MM.1S (cell line): ENCODE data around the gene ASGR1.

Experiments used
- DNase-seq: peaks from one replicate; pipeline ENCODE4 v3.0.0-alpha.2; 2015
- H2AFZ ChIP-seq: fragments of 300-600 bp; sonication (generic); 2 replicates; pipeline ENCODE4 v1.6.0; 2016; ENCODE audit warnings: antibody characterized with exemption, low read length
- H3F3A ChIP-seq: fragments of 300-600 bp; sonication (generic); 2 replicates; pipeline ENCODE4 v1.6.1; 2016; ENCODE audit warnings: mild to moderate bottlenecking, antibody characterized with exemption, low read length, moderate library complexity, mixed read lengths; ENCODE audit not compliant: insufficient read depth
- H3K27ac ChIP-seq: fragments of 300-600 bp; sonication (generic); 2 replicates; pipeline ENCODE4 v1.5.1; 2016; ENCODE audit warnings: mild to moderate bottlenecking, low read length
- H3K27me3 ChIP-seq: fragments of 300-600 bp; sonication (generic); replicated peaks from 2 replicates; pipeline ENCODE4 v1.6.0; 2016; ENCODE audit warnings: low read length; ENCODE audit not compliant: insufficient read depth
- H3K36me3 ChIP-seq: fragments of 300-600 bp; sonication (generic); replicated peaks from 2 replicates; pipeline ENCODE4 v1.6.1; 2016; ENCODE audit warnings: mild to moderate bottlenecking, low read length, mixed read lengths; ENCODE audit not compliant: insufficient read depth
- H3K4me1 ChIP-seq: fragments of 300-600 bp; sonication (generic); 2 replicates; pipeline ENCODE4 v1.6.1; 2016; ENCODE audit warnings: low read length, mixed read lengths
- H3K4me2 ChIP-seq: fragments of 300-600 bp; sonication (generic); 2 replicates; pipeline ENCODE4 v1.6.0; 2016; ENCODE audit warnings: low read depth, low read length
- H3K4me3 ChIP-seq: fragments of 300-600 bp; sonication (generic); 2 replicates; pipeline ENCODE4 v1.5.1; 2016; ENCODE audit warnings: low read length, mixed read lengths
- H3K79me2 ChIP-seq: fragments of 300-600 bp; sonication (generic); 2 replicates; pipeline ENCODE4 v1.6.1; 2016; ENCODE audit warnings: mixed run types, low read length, mixed read lengths
- H3K9ac ChIP-seq: fragments of 300-600 bp; sonication (generic); 2 replicates; pipeline ENCODE4 v1.6.1; 2016; ENCODE audit warnings: low read length, mixed read lengths
- H3K9me2 ChIP-seq: fragments of 300-600 bp; sonication (generic); replicated peaks from 2 replicates; pipeline ENCODE4 v1.6.1; 2016; ENCODE audit warnings: mild to moderate bottlenecking, low read length, mixed read lengths; ENCODE audit not compliant: insufficient read depth
- H3K9me3 ChIP-seq: fragments of 300-600 bp; sonication (generic); replicated peaks from 2 replicates; pipeline ENCODE4 v1.6.1; 2016; ENCODE audit warnings: mild to moderate bottlenecking, low read length, mixed read lengths; ENCODE audit not compliant: insufficient read depth
- H4K20me1 ChIP-seq: fragments of 300-600 bp; sonication (generic); 2 replicates; pipeline ENCODE4 v1.6.1; 2016; ENCODE audit warnings: mild to moderate bottlenecking, low read length, moderate library complexity, mixed read lengths; ENCODE audit not compliant: insufficient read depth
- EZH2 ChIP-seq: fragments of 300-600 bp; sonication (generic); optimal IDR thresholded peaks from 2 replicates; pipeline ENCODE3; 2017; ENCODE audit warnings: low read depth, mild to moderate bottlenecking, antibody characterized with exemption, low read length, mixed read lengths
- EZH2phosphoT487 ChIP-seq: fragments of 300-600 bp; sonication (generic); IDR thresholded peaks from 2 replicates; pipeline ENCODE4 v1.6.1; 2018; ENCODE audit warnings: antibody characterized with exemption, low read length
- TF ChIP-seq, protein P1 (sequence below): fragments of 300-600 bp; sonication (generic); IDR thresholded peaks from 2 replicates; pipeline ENCODE4 v1.5.1; 2016; ENCODE audit warnings: antibody characterized with exemption, low read length, mixed read lengths

The ASGR1 gene

DNA sequence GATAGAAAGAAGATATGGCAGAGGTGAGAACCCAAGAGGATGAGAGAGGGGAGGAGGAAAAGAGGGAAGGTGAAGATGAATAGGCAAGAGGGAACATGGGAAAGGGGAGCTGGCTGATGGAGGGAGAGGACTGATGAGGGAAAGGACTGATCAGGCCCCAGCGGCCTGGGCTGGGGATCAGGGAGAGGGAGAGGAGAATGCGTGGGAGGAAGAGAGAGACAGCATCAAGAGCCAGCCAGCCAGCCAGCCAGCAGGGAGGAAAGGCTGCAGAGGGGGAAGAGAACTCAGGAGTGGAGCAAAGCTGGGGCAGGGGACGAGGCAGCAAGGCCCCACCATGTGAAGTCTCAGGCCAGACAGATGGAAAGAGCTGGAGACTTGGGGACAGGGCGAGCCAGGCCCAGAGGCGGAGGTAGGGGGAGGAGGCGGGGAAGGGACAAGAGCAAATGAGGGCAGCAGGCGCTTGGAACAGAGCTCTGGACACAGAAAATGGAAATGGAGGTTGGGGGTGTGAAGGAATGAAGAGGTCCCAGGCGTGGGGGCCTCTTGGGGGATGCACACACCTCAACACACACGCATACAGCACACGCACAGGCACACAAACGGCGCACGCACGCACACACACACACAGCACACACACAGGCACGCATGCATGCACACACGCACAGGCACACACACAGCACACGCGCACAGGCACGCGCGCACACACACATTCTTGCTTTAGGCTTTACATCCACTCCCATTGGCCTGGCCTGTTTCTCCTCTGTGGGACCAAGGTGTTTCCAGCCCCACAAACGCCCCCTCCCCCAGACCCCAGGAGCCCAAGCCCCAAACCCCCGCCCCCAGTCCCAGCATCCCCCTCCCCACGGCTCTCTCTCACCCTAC lies 28.2 kb upstream of the ASGR1 start:
- Histone ChIP-seq H3K9ac (no peak overlapping the region), H3K27ac (no peak overlapping the region), H2AFZ (no peak overlapping the region), H4K20me1 (no peaks in the 10 kb centered on the region), H3K4me3 (no peak overlapping the region), H3K4me1 (no peaks in the 10 kb centered on the region; the same call in 1 of the 2 replicates), H3K27me3 (peaks cover 84% of the 10 kb centered on the region), H3K9me3 (no peaks in the 10 kb centered on the region), H3K4me2 (no peak overlapping the region), H3F3A (no peaks in the 10 kb centered on the region), H3K9me2 (no peaks in the 10 kb centered on the region), H3K36me3 (no peaks in the 10 kb centered on the region), H3K79me2 (no peaks in the 10 kb centered on the region)
- TF ChIP-seq EZH2, result no peak
- TF ChIP-seq EZH2phosphoT487, result no peak
- TF ChIP-seq, protein P1, sequence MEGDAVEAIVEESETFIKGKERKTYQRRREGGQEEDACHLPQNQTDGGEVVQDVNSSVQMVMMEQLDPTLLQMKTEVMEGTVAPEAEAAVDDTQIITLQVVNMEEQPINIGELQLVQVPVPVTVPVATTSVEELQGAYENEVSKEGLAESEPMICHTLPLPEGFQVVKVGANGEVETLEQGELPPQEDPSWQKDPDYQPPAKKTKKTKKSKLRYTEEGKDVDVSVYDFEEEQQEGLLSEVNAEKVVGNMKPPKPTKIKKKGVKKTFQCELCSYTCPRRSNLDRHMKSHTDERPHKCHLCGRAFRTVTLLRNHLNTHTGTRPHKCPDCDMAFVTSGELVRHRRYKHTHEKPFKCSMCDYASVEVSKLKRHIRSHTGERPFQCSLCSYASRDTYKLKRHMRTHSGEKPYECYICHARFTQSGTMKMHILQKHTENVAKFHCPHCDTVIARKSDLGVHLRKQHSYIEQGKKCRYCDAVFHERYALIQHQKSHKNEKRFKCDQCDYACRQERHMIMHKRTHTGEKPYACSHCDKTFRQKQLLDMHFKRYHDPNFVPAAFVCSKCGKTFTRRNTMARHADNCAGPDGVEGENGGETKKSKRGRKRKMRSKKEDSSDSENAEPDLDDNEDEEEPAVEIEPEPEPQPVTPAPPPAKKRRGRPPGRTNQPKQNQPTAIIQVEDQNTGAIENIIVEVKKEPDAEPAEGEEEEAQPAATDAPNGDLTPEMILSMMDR, result no peak
- DNase-seq, result no peak

DNA sequence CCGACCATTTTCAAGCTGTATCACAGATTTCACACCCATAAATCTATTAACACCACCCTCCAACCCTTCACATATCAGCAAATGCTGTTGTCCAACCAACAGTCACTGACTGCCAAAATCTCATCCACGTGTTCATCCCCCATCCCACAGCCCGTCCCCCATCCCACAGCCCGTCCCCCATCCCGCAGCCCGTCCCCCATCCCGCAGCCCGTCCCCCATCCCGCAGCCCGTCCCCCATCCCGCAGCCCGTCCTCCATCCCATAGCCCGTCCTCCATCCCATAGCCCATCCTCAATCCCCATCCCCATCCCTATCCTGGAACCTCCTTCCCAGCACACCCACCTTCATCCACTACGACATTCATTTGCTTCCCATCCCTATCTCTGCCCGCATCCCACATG lies 26.4 kb upstream of the ASGR1 start:
- Histone ChIP-seq H3K9ac (no peak overlapping the region; the same call in 1 of the 2 replicates), H3K27me3 (peaks cover 85% of the 10 kb centered on the region), H3K79me2 (no peaks in the 10 kb centered on the region), H3K4me1 (no peaks in the 10 kb centered on the region; the same call in 1 of the 2 replicates), H4K20me1 (no peaks in the 10 kb centered on the region), H3K9me3 (no peaks in the 10 kb centered on the region), H2AFZ (peak overlapping the region; percentile 62; the same call in 1 of the 2 replicates), H3K4me3 (peak overlapping the region; percentile 55), H3K36me3 (no peaks in the 10 kb centered on the region), H3K4me2 (peak overlapping the region; percentile 87), H3K27ac (no peak overlapping the region), H3F3A (no peaks in the 10 kb centered on the region), H3K9me2 (no peaks in the 10 kb centered on the region)
- no peak for DNase-seq
- TF ChIP-seq, protein P1, result no peak
- TF ChIP-seq EZH2phosphoT487 (no peak), EZH2 (no peak)

GRCh38 chr17:7204828-7205461 lies 25.8 kb upstream of the ASGR1 start:
- no peaks in the 10 kb centered on the region for H3F3A ChIP-seq
- H3K36me3 ChIP-seq, result no peaks in the 10 kb centered on the region
- H3K9ac ChIP-seq, result peak overlapping the region; percentile 34; the same call in 1 of the 2 replicates
- H3K9me3 ChIP-seq, result no peaks in the 10 kb centered on the region
- H3K4me1 ChIP-seq, result no peaks in the 10 kb centered on the region; the same call in 1 of the 2 replicates
- peak overlapping the region; percentile 55 for H3K4me3 ChIP-seq
- TF ChIP-seq EZH2 (no peak), EZH2phosphoT487 (no peak)
- TF ChIP-seq, protein P1, result no peak
- no peak overlapping the region for H3K27ac ChIP-seq
- no peaks in the 10 kb centered on the region for H3K79me2 ChIP-seq
- no peaks in the 10 kb centered on the region for H4K20me1 ChIP-seq
- peak; percentile 56 for DNase-seq
- peak overlapping the region; percentile 62 for H2AFZ ChIP-seq
- peak overlapping the region; percentile 87 for H3K4me2 ChIP-seq
- H3K27me3 ChIP-seq, result peaks cover 85% of the 10 kb centered on the region
- H3K9me2 ChIP-seq, result no peaks in the 10 kb centered on the region
